ENCODE results near the gene GCH1.
"Not testable (repeated sequence)": the region's sequence is repeated elsewhere in the genome, so short reads cannot be mapped to it uniquely, and the experiment has no call there.

Gene GCH1

GRCh38 chr14:54804538-54805041, 98.0 kb downstream of the GCH1 start:
- H3K4me3 ChIP-seq (ENCODE audit: low read depth, low read length), result no peak overlapping the region

DNA sequence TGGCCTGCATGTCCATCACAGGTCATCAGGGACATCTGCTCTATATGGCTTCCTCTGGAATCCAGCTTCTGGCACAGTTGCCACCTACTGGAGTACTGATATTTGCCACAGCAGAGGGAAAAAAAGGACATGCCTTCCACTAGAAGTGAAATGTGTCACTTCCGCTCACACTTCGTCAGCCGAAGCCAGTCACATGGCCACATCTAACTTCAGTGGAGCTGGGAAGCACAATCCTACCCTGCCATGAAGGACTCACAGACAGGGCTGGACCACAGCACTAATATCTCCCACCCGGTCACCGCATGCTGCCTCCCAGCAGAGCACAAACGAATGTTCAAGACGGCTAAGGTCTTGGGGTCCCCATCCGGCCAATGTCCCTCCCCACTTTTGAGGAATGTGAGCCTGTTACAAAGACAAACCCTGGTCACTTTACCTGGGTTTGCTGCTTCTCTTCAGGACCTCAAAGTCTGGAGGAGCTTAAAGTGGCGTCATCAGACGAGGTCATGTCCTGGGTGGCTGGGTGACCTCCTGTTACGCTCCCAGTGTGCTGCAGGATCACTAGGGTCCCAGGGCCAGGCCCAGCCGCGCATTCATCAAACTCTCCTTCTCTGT, 98.6 kb downstream of the GCH1 start:
- H3K4me3 ChIP-seq (ENCODE audit: low read depth, low read length), result no peak overlapping the region

DNA sequence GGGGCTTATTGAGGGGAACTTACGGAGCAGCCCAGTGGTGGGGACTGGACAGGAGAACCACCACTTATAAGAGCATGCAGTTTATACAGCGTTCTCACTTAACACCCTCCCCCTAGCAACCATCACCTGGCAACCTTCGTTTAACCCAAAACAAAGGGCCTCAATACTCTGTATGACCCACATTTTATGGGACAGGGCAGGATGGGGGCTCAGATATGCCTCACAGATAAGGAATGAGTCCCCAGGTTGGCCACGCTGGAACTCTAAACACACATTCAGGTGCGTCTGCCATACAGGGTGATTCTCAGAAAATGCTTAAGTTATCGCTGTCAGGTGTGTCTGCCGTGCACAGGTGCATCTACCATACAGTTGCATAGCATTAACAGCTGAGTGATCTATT, 99.2 kb downstream of the GCH1 start:
- no peak overlapping the region for H3K4me3 ChIP-seq (ENCODE audit: low read depth, low read length)

DNA sequence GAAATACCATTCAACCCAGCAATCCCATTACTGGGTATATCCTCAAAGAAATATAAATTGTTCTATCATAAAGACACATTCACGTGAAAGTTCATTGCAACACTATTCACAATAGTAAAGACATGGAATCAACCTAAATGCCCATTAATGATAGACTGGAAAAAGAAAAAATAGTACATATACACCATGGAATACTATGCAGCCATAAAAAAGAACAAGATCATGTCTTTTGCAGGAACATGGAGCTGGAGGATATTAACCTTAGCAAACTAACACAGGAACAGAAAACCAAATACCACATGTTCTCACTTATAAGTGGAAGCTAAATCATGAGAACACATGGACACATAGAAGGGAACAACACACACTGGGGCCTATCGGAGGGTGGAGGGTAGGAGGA, 101.1 kb downstream of the GCH1 start:
- H3K4me3 ChIP-seq (ENCODE audit: low read depth, low read length), result not testable (repeated sequence)

DNA sequence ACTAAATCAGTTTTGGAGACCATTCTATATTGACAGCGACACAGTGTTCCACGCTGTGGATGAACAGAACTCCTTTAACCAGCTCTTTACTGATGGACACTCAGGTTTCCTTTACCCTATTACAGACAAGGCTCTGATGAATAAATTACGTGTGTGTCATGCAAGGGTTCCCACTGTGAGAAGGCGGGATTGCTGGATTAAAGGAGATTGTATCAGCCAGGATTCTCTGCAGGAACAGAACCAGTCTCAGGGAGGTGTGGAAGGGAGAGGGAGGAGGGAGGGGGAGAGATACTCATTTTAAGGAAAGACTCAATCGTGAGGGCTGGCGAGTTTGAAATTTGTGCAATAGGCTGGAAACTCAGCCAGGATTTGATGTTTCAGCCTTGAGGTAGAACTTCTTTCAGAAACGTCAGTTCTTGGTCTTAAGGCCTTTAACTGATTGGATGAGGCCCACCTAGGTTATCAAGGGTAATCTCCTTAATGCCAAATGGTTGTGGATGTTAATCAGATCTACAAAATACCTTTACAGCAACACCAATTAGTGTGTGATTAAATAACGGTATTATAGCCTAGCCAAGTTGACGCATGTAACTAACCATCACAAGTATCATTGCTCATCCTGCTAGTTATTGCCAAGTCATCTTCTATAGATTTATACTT, 104.0 kb downstream of the GCH1 start:
- H3K4me3 ChIP-seq (ENCODE audit: low read depth, low read length), result no peak overlapping the region

DNA sequence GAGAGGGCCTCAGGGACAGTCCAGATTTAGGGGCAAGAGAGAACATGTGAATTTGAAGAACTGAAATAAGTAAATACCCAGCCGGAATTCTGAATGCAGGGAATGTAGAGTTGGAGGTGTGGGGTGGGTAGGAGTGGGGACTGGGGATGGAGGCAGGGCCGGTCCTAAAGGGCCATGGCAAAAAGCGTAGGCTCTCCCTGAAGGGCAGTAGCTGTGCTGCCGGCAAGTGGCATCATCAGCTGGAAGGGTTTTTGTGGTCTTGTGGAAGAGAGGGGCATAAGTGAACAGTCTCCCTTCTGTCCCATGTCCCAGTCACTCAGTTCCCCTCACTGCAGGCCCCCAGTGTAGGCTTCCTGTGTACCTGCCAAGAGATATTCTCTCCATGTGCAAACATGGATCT, 104.6 kb downstream of the GCH1 start:
- H3K4me3 ChIP-seq (ENCODE audit: low read depth, low read length), result no peak overlapping the region

GRCh38 chr14:54797556-54797955, 105.1 kb downstream of the GCH1 start:
- no peak overlapping the region for H3K4me3 ChIP-seq (ENCODE audit: low read depth, low read length)

DNA sequence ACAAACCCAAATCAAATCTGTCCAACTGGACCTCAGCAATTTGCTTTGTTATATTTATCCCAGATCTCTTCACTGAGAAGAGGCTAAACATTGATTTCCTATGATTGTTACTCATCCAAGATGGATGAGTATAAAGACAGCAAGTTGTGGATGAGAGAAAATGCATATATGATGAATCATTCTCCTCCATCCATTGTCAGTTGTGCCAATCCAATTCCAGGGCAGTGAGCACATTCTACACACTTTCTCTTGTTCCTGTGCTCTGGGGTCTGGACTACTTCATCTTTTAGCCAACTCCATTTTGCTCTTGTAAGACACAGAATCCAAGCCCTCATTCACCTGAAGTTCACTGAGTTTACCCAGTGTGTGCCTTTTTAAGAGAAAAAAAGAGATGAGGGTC, 105.7 kb downstream of the GCH1 start:
- H3K4me3 ChIP-seq (ENCODE audit: low read depth, low read length), result no peak overlapping the region

GRCh38 chr14:54794796-54795195, 107.8 kb downstream of the GCH1 start:
- no peak overlapping the region for H3K4me3 ChIP-seq (ENCODE audit: low read depth, low read length)

- H3K4me3 ChIP-seq (ENCODE audit: low read depth, low read length), result no peak overlapping the region
These were observed 108.5 kb downstream of the GCH1 start for GRCh38 chr14:54794159-54794558.

DNA sequence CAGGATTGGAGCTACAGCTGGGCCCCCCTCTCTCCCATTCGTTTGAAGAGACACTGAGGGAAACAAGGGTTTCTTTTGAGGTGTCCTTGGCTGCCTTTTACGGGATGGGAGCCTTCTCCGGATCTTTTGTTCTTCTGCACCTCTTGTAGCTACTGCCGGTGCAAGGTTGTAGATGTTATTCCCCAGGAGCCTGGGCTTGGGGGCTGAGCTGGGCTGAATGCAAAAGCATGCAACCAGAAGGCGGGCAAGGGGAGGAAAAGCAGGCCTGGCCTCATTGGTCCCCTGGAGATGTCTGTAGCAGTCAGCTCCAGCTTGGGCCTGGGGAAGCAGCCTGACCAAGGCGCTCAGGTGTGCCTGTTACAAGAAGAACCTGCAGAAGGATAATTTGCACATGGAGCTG, 110.3 kb downstream of the GCH1 start:
- no peak overlapping the region for H3K4me3 ChIP-seq (ENCODE audit: low read depth, low read length)
